ENCODE data around the gene JAK3. TPM values are rescaled to one million over a fixed set of nuclear protein-coding genes. Genes with fewer than 3 reads are reported as not detected.

The JAK3 gene
- polyA plus RNA-seq, 2 of the 4 experiments (the other 2 are of a cell fraction) = 0.31 to 0.89 TPM

DNA sequence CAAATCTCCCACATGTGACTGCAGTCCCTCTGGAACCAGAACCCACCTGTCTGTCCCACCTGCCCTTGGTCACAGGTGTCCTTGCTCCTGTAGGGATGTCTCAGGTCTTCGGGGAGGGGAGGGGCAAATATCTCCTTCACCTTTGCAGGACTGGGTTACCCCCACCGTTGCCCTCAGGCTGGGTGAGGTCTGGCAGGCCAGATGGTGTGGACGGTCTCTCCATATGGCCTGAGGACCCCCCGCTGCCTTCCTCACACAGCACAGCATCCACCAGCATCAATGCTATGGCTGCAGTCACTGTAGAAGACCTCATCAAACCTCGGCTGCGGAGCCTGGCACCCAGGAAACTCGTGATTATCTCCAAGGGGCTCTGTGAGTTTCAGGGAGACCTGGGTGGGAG lies 33.9 kb upstream of the JAK3 start:
- ATAC-seq (no peak), DNase-seq (ENCODE audit: low read depth in 1 of 2, low spot score in 1 of 2) (no peak), FAIRE-seq (no peak)
- Histone ChIP-seq H3K27ac (no peak overlapping the region), H3K4me3 (no peak overlapping the region), H3K4me2 (no peak overlapping the region), H3K9me3 (no peaks in the 10 kb centered on the region), H3K4me1 (no peaks in the 10 kb centered on the region)
- CTCF ChIA-PET = interaction anchor here (1.6 kb wide), 1 partner anchor 50 kb away, joined by 9 read pairs; the partner anchor contains the start of gene CCDC124
- TF ChIP-seq CHD2 (IDR thresholded peaks at IDR 0.05; ENCODE audit: low read length, partially characterized antibody) (no peak), CBX2 (IDR thresholded peaks at IDR 0.05; ENCODE audit: borderline replicate concordance, low read depth) (no peak), HDAC2 (IDR thresholded peaks at IDR 0.05) (no peak), HOXA7 (CRISPR knock-in tag; IDR thresholded peaks at IDR 0.05) (no peak), EHMT2 (IDR thresholded peaks at IDR 0.05; ENCODE audit: low read depth) (no peak), POLR2AphosphoS2 (conservative IDR thresholded peaks at IDR 0.05; ENCODE audit: low read length) (no peak), HOXB13 (CRISPR knock-in tag; IDR thresholded peaks at IDR 0.05; ENCODE audit: low read depth) (no peak), EHF (CRISPR knock-in tag; IDR thresholded peaks at IDR 0.05) (no peak), MYC (IDR thresholded peaks at IDR 0.05; ENCODE audit: borderline replicate concordance, low read length) (no peak), NFE2L2 (conservative IDR thresholded peaks at IDR 0.05; ENCODE audit: low read length) (no peak), CHD4 (IDR thresholded peaks at IDR 0.05; ENCODE audit: borderline replicate concordance) (no peak)
- TF ChIP-seq, protein P1, sequence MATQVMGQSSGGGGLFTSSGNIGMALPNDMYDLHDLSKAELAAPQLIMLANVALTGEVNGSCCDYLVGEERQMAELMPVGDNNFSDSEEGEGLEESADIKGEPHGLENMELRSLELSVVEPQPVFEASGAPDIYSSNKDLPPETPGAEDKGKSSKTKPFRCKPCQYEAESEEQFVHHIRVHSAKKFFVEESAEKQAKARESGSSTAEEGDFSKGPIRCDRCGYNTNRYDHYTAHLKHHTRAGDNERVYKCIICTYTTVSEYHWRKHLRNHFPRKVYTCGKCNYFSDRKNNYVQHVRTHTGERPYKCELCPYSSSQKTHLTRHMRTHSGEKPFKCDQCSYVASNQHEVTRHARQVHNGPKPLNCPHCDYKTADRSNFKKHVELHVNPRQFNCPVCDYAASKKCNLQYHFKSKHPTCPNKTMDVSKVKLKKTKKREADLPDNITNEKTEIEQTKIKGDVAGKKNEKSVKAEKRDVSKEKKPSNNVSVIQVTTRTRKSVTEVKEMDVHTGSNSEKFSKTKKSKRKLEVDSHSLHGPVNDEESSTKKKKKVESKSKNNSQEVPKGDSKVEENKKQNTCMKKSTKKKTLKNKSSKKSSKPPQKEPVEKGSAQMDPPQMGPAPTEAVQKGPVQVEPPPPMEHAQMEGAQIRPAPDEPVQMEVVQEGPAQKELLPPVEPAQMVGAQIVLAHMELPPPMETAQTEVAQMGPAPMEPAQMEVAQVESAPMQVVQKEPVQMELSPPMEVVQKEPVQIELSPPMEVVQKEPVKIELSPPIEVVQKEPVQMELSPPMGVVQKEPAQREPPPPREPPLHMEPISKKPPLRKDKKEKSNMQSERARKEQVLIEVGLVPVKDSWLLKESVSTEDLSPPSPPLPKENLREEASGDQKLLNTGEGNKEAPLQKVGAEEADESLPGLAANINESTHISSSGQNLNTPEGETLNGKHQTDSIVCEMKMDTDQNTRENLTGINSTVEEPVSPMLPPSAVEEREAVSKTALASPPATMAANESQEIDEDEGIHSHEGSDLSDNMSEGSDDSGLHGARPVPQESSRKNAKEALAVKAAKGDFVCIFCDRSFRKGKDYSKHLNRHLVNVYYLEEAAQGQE (IDR thresholded peaks at IDR 0.05) = no peak
- TF ChIP-seq, protein P2, sequence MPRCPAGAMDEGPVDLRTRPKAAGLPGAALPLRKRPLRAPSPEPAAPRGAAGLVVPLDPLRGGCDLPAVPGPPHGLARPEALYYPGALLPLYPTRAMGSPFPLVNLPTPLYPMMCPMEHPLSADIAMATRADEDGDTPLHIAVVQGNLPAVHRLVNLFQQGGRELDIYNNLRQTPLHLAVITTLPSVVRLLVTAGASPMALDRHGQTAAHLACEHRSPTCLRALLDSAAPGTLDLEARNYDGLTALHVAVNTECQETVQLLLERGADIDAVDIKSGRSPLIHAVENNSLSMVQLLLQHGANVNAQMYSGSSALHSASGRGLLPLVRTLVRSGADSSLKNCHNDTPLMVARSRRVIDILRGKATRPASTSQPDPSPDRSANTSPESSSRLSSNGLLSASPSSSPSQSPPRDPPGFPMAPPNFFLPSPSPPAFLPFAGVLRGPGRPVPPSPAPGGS (IDR thresholded peaks at IDR 0.05) = no peak
- TF ChIP-seq, protein P3, sequence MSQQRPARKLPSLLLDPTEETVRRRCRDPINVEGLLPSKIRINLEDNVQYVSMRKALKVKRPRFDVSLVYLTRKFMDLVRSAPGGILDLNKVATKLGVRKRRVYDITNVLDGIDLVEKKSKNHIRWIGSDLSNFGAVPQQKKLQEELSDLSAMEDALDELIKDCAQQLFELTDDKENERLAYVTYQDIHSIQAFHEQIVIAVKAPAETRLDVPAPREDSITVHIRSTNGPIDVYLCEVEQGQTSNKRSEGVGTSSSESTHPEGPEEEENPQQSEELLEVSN (IDR thresholded peaks at IDR 0.05; ENCODE audit: borderline replicate concordance, low read depth) = no peak
- TF ChIP-seq, protein P4, sequence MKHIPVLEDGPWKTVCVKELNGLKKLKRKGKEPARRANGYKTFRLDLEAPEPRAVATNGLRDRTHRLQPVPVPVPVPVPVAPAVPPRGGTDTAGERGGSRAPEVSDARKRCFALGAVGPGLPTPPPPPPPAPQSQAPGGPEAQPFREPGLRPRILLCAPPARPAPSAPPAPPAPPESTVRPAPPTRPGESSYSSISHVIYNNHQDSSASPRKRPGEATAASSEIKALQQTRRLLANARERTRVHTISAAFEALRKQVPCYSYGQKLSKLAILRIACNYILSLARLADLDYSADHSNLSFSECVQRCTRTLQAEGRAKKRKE (CRISPR knock-in tag; IDR thresholded peaks at IDR 0.05; ENCODE audit: low read depth) = no peak
- TF ChIP-seq, protein P5, sequence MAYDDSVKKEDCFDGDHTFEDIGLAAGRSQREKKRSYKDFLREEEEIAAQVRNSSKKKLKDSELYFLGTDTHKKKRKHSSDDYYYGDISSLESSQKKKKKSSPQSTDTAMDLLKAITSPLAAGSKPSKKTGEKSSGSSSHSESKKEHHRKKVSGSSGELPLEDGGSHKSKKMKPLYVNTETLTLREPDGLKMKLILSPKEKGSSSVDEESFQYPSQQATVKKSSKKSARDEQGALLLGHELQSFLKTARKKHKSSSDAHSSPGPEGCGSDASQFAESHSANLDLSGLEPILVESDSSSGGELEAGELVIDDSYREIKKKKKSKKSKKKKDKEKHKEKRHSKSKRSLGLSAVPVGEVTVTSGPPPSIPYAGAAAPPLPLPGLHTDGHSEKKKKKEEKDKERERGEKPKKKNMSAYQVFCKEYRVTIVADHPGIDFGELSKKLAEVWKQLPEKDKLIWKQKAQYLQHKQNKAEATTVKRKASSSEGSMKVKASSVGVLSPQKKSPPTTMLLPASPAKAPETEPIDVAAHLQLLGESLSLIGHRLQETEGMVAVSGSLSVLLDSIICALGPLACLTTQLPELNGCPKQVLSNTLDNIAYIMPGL (CRISPR knock-in tag; IDR thresholded peaks at IDR 0.05; ENCODE audit: borderline replicate concordance) = no peak
- TF ChIP-seq, protein P6, sequence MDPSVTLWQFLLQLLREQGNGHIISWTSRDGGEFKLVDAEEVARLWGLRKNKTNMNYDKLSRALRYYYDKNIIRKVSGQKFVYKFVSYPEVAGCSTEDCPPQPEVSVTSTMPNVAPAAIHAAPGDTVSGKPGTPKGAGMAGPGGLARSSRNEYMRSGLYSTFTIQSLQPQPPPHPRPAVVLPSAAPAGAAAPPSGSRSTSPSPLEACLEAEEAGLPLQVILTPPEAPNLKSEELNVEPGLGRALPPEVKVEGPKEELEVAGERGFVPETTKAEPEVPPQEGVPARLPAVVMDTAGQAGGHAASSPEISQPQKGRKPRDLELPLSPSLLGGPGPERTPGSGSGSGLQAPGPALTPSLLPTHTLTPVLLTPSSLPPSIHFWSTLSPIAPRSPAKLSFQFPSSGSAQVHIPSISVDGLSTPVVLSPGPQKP (IDR thresholded peaks at IDR 0.05; ENCODE audit: low read depth, low read length) = no peak
- POLR2A ChIA-PET = no interaction called here
- 53% methylated on average over 6 of the region's 7 CpGs for WGBS (ENCODE audit: missing lambda C conversion rate)
